Superior temporal gyrus (tissue), 1 donor: ENCODE results near the gene CYP3A4.
"Not testable (repeated sequence)": the region's sequence is repeated elsewhere in the genome, so short reads cannot be mapped to it uniquely, and the experiment has no call there.

Experiments used
- DNase-seq: peaks from one replicate; pipeline ENCODE4 v3.0.0-alpha.2; 2016; ENCODE audit errors: extremely low spot score

The CYP3A4 gene

DNA sequence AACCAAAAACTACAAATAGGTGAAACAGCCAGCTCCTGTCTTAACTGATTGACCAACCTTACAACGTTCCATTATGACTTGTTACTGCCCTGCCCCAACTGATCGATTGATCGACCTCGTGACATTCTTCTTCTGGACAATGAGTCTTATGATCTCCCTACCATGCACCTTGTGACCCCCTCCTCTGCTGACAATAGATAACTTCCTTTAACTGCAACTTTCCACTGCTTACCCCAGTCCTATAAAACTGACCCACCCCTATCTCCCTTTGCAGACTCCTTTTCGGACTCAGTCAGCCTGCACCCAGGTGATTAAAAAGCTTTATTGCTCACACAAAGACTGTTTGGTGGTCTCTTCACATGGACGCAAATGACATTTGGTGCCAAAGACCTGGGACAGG, 60.8 kb downstream of the CYP3A4 start:
- DNase-seq: not testable (repeated sequence)

DNA sequence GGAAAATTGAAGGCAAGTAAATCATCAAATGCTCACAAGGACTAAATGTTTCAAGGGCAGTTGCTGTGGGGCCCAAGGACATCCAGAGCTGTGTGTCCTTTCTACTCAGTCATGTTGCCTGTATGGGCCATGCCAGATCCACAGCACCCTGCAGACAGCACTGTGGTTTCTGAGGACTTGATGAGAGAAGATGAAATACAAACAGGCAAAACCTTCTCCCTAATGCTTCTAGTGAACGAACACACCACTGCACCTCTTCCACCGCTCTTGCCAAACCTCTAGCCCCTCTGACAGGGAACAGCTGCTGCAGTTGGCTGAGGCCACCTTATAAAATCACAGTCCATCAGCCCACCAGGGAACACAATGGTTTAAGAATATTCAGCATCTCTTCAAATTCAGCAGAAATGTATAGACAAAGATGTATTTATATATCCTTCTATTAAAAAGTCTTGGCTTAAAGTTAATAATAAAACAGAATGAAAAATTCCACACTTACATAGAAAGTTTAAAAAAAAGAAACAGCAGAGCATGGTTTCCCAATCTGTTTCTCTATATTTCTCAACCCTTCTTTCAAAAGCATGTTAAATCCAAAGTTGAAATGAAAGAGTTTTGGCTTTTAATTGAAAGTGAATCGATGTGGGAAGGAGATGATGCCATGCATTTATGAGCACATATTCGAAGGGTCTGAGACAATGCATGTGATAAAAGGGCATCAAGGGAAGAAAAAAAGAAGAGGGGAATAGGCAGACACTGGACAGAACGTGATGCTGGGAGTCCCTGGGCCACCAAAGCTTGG, 63.0 kb downstream of the CYP3A4 start:
- DNase-seq: no peak

DNA sequence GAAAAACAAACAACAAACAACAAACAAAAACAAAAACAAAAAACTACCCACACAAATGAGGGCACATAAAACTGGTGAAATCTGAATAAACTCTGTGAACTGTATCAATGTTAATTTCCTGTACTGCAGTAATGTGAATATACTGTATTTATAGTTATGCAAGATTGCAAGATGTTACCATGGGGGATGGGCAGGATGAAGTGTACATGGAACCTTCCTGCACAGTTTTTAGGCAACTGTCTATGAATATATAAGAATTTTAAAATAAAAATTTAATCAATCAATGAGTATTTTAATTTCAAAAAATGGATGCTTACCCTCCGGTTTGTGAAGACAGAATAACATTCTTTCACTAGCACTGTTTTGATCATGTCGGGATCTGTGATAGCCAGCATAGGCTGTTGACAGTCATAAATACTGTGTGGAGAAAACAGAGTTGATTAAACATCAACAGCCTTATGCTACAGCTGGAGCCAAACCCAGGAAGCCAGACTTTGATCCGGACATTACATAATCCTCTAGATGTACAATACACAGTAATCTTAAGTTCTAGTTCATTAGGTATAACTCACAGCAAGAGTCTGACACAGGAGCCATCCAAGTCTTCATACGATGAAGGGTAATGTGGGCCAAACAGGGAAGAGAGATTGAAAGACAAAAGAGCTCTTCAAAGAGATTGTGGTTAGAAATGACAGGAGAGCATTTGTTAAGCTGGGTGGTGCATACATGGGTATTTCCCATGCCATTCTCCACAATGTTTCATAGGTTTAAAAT, 63.8 kb downstream of the CYP3A4 start:
- no peak for DNase-seq

DNA sequence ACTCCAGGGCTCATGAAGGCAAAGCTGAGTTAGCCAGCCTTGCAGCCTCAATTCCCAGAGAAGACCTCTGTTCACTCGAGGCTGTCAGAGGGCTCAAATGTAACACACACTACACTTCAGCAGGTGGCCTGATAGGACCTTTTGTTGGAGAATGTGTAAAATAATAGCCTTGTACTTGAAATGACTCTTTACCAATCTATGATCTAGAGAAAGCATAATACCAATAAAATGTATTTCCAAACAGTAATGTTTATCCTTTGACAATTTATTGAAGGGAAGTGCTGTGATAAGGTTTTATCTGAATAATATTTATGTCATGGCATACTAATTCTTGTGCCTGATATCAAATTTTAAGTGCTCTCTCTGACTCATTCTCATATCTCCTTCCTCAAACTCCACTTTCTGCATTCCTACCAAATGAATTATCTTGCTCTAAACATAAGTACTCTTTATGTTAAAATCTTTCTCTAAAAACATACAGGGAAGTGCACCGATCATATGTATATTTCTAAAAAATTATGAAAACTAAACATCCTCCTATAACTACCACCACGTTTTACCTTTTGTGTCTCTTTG, 69.9 kb downstream of the CYP3A4 start:
- DNase-seq: no peak

DNA sequence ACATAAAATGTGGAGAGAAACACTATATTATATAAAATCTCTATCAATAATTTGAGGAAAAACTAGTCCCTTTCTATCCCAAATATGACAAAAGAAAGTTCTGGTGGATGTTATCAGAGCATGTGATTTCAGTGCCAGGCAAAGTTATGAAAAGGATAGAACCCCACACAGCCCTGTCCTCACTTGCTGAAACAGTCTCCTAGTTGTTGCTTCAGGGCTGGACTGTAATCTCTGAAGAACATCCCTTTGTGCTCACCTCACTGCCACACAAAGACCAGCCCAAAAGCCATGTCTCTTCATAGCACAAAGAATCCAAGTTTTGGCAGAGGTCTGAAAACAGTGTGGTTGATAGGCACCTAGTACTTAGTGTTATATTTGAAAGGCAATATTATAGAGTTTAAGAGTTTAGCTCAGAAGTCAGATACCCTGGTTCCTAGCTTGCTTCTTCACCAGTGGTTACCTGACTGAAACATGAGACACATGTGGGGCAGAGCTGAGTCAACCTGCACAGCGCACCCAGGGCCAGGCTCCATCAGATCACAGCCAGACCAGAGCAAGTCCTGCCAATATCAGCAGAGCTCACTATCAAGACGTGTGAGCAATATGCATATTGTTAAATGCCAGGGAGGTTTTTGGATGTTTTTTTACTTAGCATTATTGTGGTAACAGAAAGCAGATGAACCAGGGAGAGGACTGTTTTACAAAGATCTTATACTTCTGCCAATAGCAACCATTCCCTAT, 74.0 kb downstream of the CYP3A4 start:
- DNase-seq: no peak

DNA sequence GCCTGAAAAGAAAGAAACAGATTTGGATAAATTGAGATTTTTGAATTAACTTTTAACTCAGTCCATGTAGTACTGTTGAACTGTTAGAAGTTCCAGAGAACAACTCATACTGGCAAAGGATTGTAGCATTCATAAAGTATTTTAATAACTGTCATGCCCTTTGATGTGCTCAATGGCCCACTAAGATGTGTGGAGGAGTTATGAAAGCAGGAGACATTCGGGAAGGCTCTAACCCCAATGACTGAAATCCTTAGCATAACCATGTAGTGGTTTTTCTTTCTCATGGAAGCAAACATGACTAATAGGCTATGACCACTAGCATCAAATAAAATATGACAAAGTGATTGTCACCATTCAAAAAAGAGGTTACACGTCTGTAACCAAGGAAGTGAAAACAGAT, 74.7 kb downstream of the CYP3A4 start:
- DNase-seq: no peak

DNA sequence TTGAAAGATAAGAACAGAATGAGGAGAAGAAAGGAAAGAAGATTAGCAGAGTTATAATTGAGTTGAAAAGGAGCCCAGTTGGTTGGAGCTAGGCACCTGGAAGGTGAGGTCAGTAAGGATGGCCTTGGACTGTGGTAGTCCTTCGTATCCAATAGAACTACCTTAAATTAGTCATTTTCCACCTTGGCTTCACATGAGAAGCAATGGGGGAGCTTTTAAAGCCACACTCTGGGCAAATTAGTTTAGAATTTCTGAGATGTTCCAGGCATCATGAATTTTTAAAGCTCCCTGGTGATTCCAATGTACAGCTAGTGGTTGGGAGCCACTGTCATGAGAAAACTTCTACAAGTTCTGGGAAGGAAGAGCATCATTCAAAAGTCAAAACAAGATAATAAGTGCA, 76.9 kb downstream of the CYP3A4 start:
- no peak for DNase-seq
